HepG2 (cell line): ENCODE measurements around the gene MYL6. TPM values are rescaled to one million over a fixed set of nuclear protein-coding genes. Genes with fewer than 3 reads are reported as not detected.

ENCODE experiments used
- ADNP ChIP-seq: sonication (generic); formaldehyde crosslinking; IDR thresholded peaks from 2 replicates; pipeline ENCODE4 v1.4.0; 2020; ENCODE audit warnings: missing genetic modification reagents
- GATAD1 ChIP-seq: IDR thresholded peaks from 2 replicates; pipeline ENCODE4 v1.6.1; 2016; ENCODE audit warnings: missing genetic modification reagents, missing compliant biosample characterization
- NFRKB ChIP-seq: fragments of 450-650 bp; IDR thresholded peaks from 2 replicates; pipeline ENCODE4 v1.6.1; 2017
- PCBP2 ChIP-seq: fragments of 200-400 bp; formaldehyde crosslinking; optimal IDR thresholded peaks from 2 replicates; pipeline ENCODE3; 2018; ENCODE audit warnings: low read length, low read depth; ENCODE audit not compliant: poor library complexity, severe bottlenecking
- POLR2G ChIP-seq: fragments of 200-400 bp; formaldehyde crosslinking; IDR thresholded peaks from 2 replicates; pipeline ENCODE4 v1.6.1; 2018; ENCODE audit warnings: mild to moderate bottlenecking, low read depth, low read length, moderate library complexity
- RBFOX2 ChIP-seq: fragments of 200-400 bp; formaldehyde crosslinking; IDR thresholded peaks from 2 replicates; pipeline ENCODE4 v1.6.1; 2017; ENCODE audit warnings: low read depth, mild to moderate bottlenecking, low read length
- RXRA ChIP-seq: sonication (generic); formaldehyde crosslinking; IDR thresholded peaks from 2 replicates; pipeline ENCODE4 v1.5.1; 2020; ENCODE audit warnings: missing genetic modification reagents
- SCMH1 ChIP-seq: sonication (generic); formaldehyde crosslinking; IDR thresholded peaks from 2 replicates; pipeline ENCODE4 v1.9.0; 2021; ENCODE audit warnings: missing genetic modification reagents, mild to moderate bottlenecking, borderline replicate concordance
- SMAD9 ChIP-seq: sonication (generic); formaldehyde crosslinking; IDR thresholded peaks from 2 replicates; pipeline ENCODE4 v1.5.1; 2020; ENCODE audit warnings: mild to moderate bottlenecking, missing genetic modification reagents
- TEAD2 ChIP-seq: sonication (generic); formaldehyde crosslinking; IDR thresholded peaks from 2 replicates; pipeline ENCODE4 v1.9.0; 2021; ENCODE audit warnings: missing genetic modification reagents
- ZBTB1 ChIP-seq: sonication (generic); formaldehyde crosslinking; IDR thresholded peaks from 2 replicates; pipeline ENCODE4 v1.4.0; 2020; ENCODE audit warnings: missing genetic modification reagents, borderline replicate concordance
- ZNF180 ChIP-seq: sonication (generic); formaldehyde crosslinking; IDR thresholded peaks from 2 replicates; pipeline ENCODE4 v1.4.0; 2020; ENCODE audit warnings: low read depth, missing genetic modification reagents, borderline replicate concordance
- ZNF577 ChIP-seq: sonication (generic); formaldehyde crosslinking; IDR thresholded peaks from 2 replicates; pipeline ENCODE4 v1.4.0; 2020; ENCODE audit warnings: mild to moderate bottlenecking, low read depth, missing genetic modification reagents, borderline replicate concordance
- ZNF772 ChIP-seq: sonication (generic); formaldehyde crosslinking; IDR thresholded peaks from 2 replicates; pipeline ENCODE4 v1.5.0; 2020; ENCODE audit warnings: mild to moderate bottlenecking, missing genetic modification reagents
- ZNF879 ChIP-seq: sonication (generic); formaldehyde crosslinking; IDR thresholded peaks from 2 replicates; pipeline ENCODE4 v1.8.1; 2023; ENCODE audit warnings: missing genetic modification reagents
- polyA plus RNA-seq, 8 experiments: library from polyadenylated mRNA; depleted of rRNA in 3 of 8; stranded (reverse) in 7 of 8; unstranded in 1 of 8; fragments of >200 nt; fragmentation: Illumina TruSeq in 4 of 8; extraction: Trizol in 4 of 8; gene quantifications; 2 replicates each; pipeline versions ENCODE4 v1.2.1 to v1.2.3, GENCODE V29; 2011 to 2016; ENCODE audit warnings: low read depth in 4 of 8, missing spikeins in 1 of 8, mixed read lengths in 1 of 8; ENCODE audit not compliant: insufficient read depth in 1 of 8
- total RNA-seq, 5 experiments: library from RNA; depleted of rRNA; stranded (reverse); fragments of >200 nt; fragmentation: Illumina TruSeq; extraction: Trizol; gene quantifications; 2 replicates each; pipeline ENCODE4 v1.2.3, GENCODE V29; 2016; ENCODE audit warnings: low read depth in 1 of 5
- TF ChIP-seq, protein P1 (sequence below): sonication (generic); formaldehyde crosslinking; IDR thresholded peaks from 2 replicates; pipeline ENCODE4 v1.4.0; 2020; ENCODE audit warnings: missing genetic modification reagents
- TF ChIP-seq, protein P2 (sequence below): sonication (generic); formaldehyde crosslinking; IDR thresholded peaks from 2 replicates; pipeline ENCODE4 v1.8.1; 2023; ENCODE audit warnings: missing genetic modification reagents, mild to moderate bottlenecking, borderline replicate concordance
- TF ChIP-seq, protein P3 (sequence below): sonication (generic); formaldehyde crosslinking; IDR thresholded peaks from 2 replicates; pipeline ENCODE4 v1.5.0; 2020; ENCODE audit warnings: mild to moderate bottlenecking, missing genetic modification reagents
- TF ChIP-seq, protein P4 (sequence below): sonication (generic); formaldehyde crosslinking; IDR thresholded peaks from 2 replicates; pipeline ENCODE4 v1.4.0; 2020; ENCODE audit warnings: mild to moderate bottlenecking, missing genetic modification reagents
- TF ChIP-seq, protein P5 (sequence below): sonication (generic); formaldehyde crosslinking; IDR thresholded peaks from 2 replicates; pipeline ENCODE4 v1.8.0; 2022; ENCODE audit warnings: missing genetic modification reagents, low read depth, mild to moderate bottlenecking, borderline replicate concordance

Gene MYL6
- total and polyA plus RNA-seq, 2 of the 13 experiments (the other 11 are each of a cell fraction or from before 2014, with no cell fraction given), result 1,127 to 1,192 TPM

DNA sequence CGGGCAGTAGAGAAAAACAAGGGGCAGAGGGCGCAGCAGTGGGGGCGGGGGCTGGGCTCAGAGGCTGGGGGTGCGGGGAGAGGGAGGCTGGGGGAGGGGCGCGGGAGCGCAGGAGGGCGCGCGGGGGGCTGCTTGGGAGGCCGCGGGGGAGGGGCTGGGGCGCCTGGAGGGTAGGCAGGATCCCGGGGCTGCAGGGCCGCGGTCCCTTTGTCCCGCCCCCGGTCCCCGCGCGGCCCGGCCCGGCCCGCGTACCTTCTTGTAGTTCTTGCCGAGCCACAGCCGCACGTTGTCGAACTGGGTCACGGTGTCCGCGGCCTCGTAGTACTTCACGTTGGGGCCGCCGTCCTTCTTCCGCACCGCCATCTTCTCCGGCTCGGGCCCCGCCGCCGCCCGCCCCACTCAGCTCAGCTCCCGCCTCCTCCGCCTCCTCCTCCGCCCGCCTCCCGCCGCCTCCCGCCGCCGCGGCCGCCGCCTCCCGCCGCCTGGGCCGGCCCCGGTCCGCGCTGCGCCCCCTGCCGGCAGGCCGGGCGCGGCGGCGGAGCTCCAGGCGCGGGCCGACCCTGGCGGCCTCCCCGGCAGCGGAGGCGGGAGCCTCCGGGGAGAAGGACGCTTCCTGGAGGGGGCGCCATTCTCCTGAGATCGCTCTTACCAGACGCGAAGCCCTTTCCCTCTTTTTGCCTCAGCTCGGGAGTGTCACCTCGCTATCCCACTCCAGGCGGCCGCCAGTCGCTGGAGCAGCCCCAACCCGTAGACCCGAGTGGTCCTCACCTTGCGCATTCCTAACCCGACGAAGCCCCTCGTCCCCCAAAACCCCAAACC lies 31.1 kb downstream of the MYL6 start, which contains the start of gene SMARCC2 (continued):
- TF ChIP-seq, protein P1, sequence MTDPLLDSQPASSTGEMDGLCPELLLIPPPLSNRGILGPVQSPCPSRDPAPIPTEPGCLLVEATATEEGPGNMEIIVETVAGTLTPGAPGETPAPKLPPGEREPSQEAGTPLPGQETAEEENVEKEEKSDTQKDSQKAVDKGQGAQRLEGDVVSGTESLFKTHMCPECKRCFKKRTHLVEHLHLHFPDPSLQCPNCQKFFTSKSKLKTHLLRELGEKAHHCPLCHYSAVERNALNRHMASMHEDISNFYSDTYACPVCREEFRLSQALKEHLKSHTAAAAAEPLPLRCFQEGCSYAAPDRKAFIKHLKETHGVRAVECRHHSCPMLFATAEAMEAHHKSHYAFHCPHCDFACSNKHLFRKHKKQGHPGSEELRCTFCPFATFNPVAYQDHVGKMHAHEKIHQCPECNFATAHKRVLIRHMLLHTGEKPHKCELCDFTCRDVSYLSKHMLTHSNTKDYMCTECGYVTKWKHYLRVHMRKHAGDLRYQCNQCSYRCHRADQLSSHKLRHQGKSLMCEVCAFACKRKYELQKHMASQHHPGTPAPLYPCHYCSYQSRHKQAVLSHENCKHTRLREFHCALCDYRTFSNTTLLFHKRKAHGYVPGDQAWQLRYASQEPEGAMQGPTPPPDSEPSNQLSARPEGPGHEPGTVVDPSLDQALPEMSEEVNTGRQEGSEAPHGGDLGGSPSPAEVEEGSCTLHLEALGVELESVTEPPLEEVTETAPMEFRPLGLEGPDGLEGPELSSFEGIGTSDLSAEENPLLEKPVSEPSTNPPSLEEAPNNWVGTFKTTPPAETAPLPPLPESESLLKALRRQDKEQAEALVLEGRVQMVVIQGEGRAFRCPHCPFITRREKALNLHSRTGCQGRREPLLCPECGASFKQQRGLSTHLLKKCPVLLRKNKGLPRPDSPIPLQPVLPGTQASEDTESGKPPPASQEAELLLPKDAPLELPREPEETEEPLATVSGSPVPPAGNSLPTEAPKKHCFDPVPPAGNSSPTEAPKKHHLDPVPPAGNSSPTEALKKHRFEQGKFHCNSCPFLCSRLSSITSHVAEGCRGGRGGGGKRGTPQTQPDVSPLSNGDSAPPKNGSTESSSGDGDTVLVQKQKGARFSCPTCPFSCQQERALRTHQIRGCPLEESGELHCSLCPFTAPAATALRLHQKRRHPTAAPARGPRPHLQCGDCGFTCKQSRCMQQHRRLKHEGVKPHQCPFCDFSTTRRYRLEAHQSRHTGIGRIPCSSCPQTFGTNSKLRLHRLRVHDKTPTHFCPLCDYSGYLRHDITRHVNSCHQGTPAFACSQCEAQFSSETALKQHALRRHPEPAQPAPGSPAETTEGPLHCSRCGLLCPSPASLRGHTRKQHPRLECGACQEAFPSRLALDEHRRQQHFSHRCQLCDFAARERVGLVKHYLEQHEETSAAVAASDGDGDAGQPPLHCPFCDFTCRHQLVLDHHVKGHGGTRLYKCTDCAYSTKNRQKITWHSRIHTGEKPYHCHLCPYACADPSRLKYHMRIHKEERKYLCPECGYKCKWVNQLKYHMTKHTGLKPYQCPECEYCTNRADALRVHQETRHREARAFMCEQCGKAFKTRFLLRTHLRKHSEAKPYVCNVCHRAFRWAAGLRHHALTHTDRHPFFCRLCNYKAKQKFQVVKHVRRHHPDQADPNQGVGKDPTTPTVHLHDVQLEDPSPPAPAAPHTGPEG (CRISPR knock-in tag), result no peak
- TF ChIP-seq, protein P2, sequence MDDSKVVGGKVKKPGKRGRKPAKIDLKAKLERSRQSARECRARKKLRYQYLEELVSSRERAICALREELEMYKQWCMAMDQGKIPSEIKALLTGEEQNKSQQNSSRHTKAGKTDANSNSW (CRISPR knock-in tag), result no peak
- no peak for TF ChIP-seq ZNF879 (CRISPR knock-in tag)
- no peak for TF ChIP-seq ZNF577
- no peak for TF ChIP-seq RXRA
- TF ChIP-seq ZNF180 (CRISPR knock-in tag), result no peak
- TF ChIP-seq GATAD1 (CRISPR knock-in tag), result 0 out of 2 replicates have a peak, but pooled peaks have one; percentile 36
- TF ChIP-seq ZBTB1 (CRISPR knock-in tag), result no peak
- TF ChIP-seq SMAD9 (CRISPR knock-in tag), result no peak
- TF ChIP-seq, protein P3, sequence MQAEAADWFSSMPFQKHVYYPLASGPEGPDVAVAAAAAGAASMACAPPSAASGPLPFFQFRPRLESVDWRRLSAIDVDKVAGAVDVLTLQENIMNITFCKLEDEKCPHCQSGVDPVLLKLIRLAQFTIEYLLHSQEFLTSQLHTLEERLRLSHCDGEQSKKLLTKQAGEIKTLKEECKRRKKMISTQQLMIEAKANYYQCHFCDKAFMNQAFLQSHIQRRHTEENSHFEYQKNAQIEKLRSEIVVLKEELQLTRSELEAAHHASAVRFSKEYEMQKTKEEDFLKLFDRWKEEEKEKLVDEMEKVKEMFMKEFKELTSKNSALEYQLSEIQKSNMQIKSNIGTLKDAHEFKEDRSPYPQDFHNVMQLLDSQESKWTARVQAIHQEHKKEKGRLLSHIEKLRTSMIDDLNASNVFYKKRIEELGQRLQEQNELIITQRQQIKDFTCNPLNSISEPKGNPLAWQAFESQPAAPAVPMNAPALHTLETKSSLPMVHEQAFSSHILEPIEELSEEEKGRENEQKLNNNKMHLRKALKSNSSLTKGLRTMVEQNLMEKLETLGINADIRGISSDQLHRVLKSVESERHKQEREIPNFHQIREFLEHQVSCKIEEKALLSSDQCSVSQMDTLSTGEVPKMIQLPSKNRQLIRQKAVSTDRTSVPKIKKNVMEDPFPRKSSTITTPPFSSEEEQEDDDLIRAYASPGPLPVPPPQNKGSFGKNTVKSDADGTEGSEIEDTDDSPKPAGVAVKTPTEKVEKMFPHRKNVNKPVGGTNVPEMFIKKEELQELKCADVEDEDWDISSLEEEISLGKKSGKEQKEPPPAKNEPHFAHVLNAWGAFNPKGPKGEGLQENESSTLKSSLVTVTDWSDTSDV (CRISPR knock-in tag), result 0 out of 2 replicates have a peak, but pooled peaks have one; percentile 17
- no peak for TF ChIP-seq ADNP (CRISPR knock-in tag)
- TF ChIP-seq SCMH1 (CRISPR knock-in tag), result no peak
- TF ChIP-seq ZNF772 (CRISPR knock-in tag), result no peak
- no peak for TF ChIP-seq NFRKB
- peak; percentile 69 for TF ChIP-seq RBFOX2
- no peak for TF ChIP-seq PCBP2
- TF ChIP-seq, protein P4, sequence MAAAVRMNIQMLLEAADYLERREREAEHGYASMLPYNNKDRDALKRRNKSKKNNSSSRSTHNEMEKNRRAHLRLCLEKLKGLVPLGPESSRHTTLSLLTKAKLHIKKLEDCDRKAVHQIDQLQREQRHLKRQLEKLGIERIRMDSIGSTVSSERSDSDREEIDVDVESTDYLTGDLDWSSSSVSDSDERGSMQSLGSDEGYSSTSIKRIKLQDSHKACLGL (CRISPR knock-in tag), result peak; percentile 39; the same call in 1 of the 2 replicates
- TF ChIP-seq, protein P5, sequence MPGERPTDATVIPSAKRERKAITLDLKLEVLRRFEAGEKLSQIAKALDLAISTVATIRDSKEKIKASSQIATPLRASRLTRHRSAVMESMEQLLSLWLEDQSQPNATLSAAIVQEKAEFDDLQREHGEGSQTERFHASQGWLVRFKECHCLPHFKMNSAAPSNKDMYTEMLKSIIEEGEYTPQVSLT (CRISPR knock-in tag), result no peak
- TF ChIP-seq POLR2G, result no peak; the same call in 1 of the 2 replicates
- TF ChIP-seq TEAD2, result no peak
